PC-9 (cell line): ENCODE data around the gene TSHZ2. TPM values are rescaled to one million over a fixed set of nuclear protein-coding genes. Genes with fewer than 3 reads are reported as not detected.

Experiments used
- BruUV-seq: library from RNA; stranded (reverse); fragments of 400-500 nt; replicated peaks from 2 replicates; lab custom pipeline; 2021; lab: Mats Ljungman, UMichigan
- CTCF ChIA-PET: fragments of 300-600 bp; sonication (Branson Sonifier 250); formaldehyde crosslinking; loops from one replicate; lab custom pipeline; 2022; ENCODE audit warnings: antibody characterized with exemption; lab: Charles Lee
- POLR2A ChIA-PET: fragments of 300-600 bp; sonication (Branson Sonifier 250); formaldehyde crosslinking; loops from one replicate; lab custom pipeline; 2022; ENCODE audit warnings: antibody characterized with exemption; ENCODE audit not compliant: unreplicated experiment; lab: Charles Lee
- DNase-seq, 2 experiments: peaks; one replicate each; pipeline versions ENCODE4 v3.0.0 to v3.0.0-alpha.2; 2015 to 2022; ENCODE audit warnings: mixed read lengths in 1 of 2
- H2AFZ ChIP-seq: fragments of 200-600 bp; sonication (generic); 2 replicates; pipeline ENCODE4 v1.8.1; 2017; ENCODE audit warnings: antibody characterized with exemption
- H3F3A ChIP-seq: fragments of 200-600 bp; sonication (generic); 2 replicates; pipeline ENCODE4 v1.8.1; 2017; ENCODE audit warnings: antibody characterized with exemption, mild to moderate bottlenecking, low read depth; ENCODE audit not compliant: insufficient read depth
- H3K27ac ChIP-seq: fragments of 200-600 bp; sonication (generic); 2 replicates; pipeline ENCODE4 v1.6.1; 2016; ENCODE audit warnings: mixed run types
- H3K27me3 ChIP-seq: fragments of 200-600 bp; sonication (generic); 2 replicates; pipeline ENCODE4 v1.6.1; 2016; ENCODE audit warnings: low read depth, mixed run types; ENCODE audit not compliant: insufficient read depth
- H3K36me3 ChIP-seq: fragments of 200-600 bp; sonication (generic); 2 replicates; pipeline ENCODE4 v1.6.1; 2016; ENCODE audit warnings: low read depth, mixed run types
- H3K4me1 ChIP-seq: fragments of 200-600 bp; sonication (generic); replicated peaks from 2 replicates; pipeline ENCODE4 v1.6.1; 2016; ENCODE audit warnings: mixed run types; ENCODE audit not compliant: insufficient read depth
- H3K4me2 ChIP-seq: fragments of 200-600 bp; sonication (generic); 2 replicates; pipeline ENCODE4 v1.6.1; 2017; ENCODE audit warnings: mixed run types
- H3K4me3 ChIP-seq: fragments of 200-600 bp; sonication (generic); 2 replicates; pipeline ENCODE4 v1.6.1; 2016; ENCODE audit warnings: mixed run types
- H3K79me2 ChIP-seq: fragments of 200-600 bp; sonication (generic); 2 replicates; pipeline ENCODE4 v1.6.1; 2017; ENCODE audit warnings: low read depth, mixed run types
- H3K9me2 ChIP-seq: fragments of 200-600 bp; sonication (generic); 2 replicates; pipeline ENCODE4 v1.8.1; 2017; ENCODE audit warnings: mild to moderate bottlenecking; ENCODE audit not compliant: insufficient read depth
- H3K9me3 ChIP-seq: fragments of 200-600 bp; sonication (generic); 2 replicates; pipeline ENCODE4 v1.8.1; 2016; ENCODE audit warnings: low read depth; ENCODE audit not compliant: insufficient read depth
- H4K20me1 ChIP-seq: fragments of 200-600 bp; sonication (generic); 2 replicates; pipeline ENCODE4 v1.8.1; 2017; ENCODE audit not compliant: insufficient read depth
- CTCF ChIP-seq: fragments of 200-600 bp; sonication (generic); conservative IDR thresholded peaks from 2 replicates; pipeline ENCODE4 v1.6.1; 2017; ENCODE audit warnings: mixed run types, antibody characterized with exemption, mild to moderate bottlenecking, moderate library complexity
- EZH2 ChIP-seq: fragments of 200-600 bp; sonication (generic); IDR thresholded peaks from 2 replicates; pipeline ENCODE4 v1.8.0; 2017; ENCODE audit warnings: antibody characterized with exemption, low read depth
- intact Hi-C: fragments of 100-400 bp; cut with micrococcal nuclease; formaldehyde crosslinking; loops from one replicate; pipeline ENCODE4 v1.10.0; 2022; ENCODE audit not compliant: unreplicated experiment
- total RNA-seq: library from RNA; stranded (reverse); gene quantifications from 2 replicates; pipeline ENCODE4 v1.2.3, GENCODE V29; 2021

TSHZ2 gene
- total RNA-seq, 1 experiment from 2014 or later: not detected

GRCh38 chr20:53302695-53303412, 330.7 kb downstream of the TSHZ2 start:
- Histone ChIP-seq H3K4me3 (no peak overlapping the region), H3K36me3 (no peaks in the 10 kb centered on the region), H3K79me2 (no peaks in the 10 kb centered on the region), H3F3A (no peaks in the 10 kb centered on the region), H3K9me2 (no peaks in the 10 kb centered on the region), H3K4me1 (no peaks in the 10 kb centered on the region), H3K9me3 (no peaks in the 10 kb centered on the region), H3K27ac (no peak overlapping the region), H3K27me3 (peaks cover 94% of the 10 kb centered on the region), H2AFZ (no peak overlapping the region), H4K20me1 (no peaks in the 10 kb centered on the region), H3K4me2 (no peak overlapping the region)
- ChIA-PET CTCF (no interaction called here), POLR2A (no interaction called here)
- no peak for DNase-seq
- BruUV-seq: no TSS peak
- no peak for TF ChIP-seq CTCF
- TF ChIP-seq EZH2: no peak
- intact Hi-C loops: no loop called here

- Histone ChIP-seq H3K4me1 (no peaks in the 10 kb centered on the region), H3K9me2 (no peaks in the 10 kb centered on the region), H3K27ac (no peak overlapping the region), H3K4me3 (no peak overlapping the region), H3K36me3 (no peaks in the 10 kb centered on the region), H3K9me3 (no peaks in the 10 kb centered on the region), H2AFZ (no peak overlapping the region), H4K20me1 (no peaks in the 10 kb centered on the region), H3K27me3 (peaks cover 94% of the 10 kb centered on the region), H3F3A (no peaks in the 10 kb centered on the region), H3K79me2 (no peaks in the 10 kb centered on the region), H3K4me2 (no peak overlapping the region)
- TF ChIP-seq CTCF: no peak
- TF ChIP-seq EZH2: no peak
- no peak for DNase-seq
- ChIA-PET CTCF (no interaction called here), POLR2A (no interaction called here)
- BruUV-seq: no TSS peak
- intact Hi-C loops: no loop called here
Observed at GRCh38 chr20:53303413-53303760, 331.2 kb downstream of the TSHZ2 start.

- H4K20me1 ChIP-seq: no peaks in the 10 kb centered on the region
- H3K27me3 ChIP-seq: peaks cover 94% of the 10 kb centered on the region
- H3F3A ChIP-seq: no peaks in the 10 kb centered on the region
- H3K4me3 ChIP-seq: no peak overlapping the region
- H3K9me3 ChIP-seq: no peaks in the 10 kb centered on the region
- no peak for TF ChIP-seq CTCF
- no peak for TF ChIP-seq EZH2
- ChIA-PET CTCF (no interaction called here), POLR2A (no interaction called here)
- DNase-seq: no peak
- no peak overlapping the region for H3K27ac ChIP-seq
- H2AFZ ChIP-seq: no peak overlapping the region
- no peaks in the 10 kb centered on the region for H3K79me2 ChIP-seq
- BruUV-seq: no TSS peak
- H3K4me1 ChIP-seq: no peaks in the 10 kb centered on the region
- intact Hi-C loops: no loop called here
- no peaks in the 10 kb centered on the region for H3K36me3 ChIP-seq
- H3K4me2 ChIP-seq: no peak overlapping the region
- no peaks in the 10 kb centered on the region for H3K9me2 ChIP-seq
Observed at GRCh38 chr20:53304146-53304545, 332.0 kb downstream of the TSHZ2 start.
